ENCODE measurements around the gene AOC2. TPM values are rescaled to one million over a fixed set of nuclear protein-coding genes. Genes with fewer than 3 reads are reported as not detected.
A peak's percentile ranks its signal among the peaks of the same experiment; 100 is the strongest.

AOC2 gene
- total RNA-seq (1 to 10 TPM; 2.1 to 2.6 TPM), polyA plus RNA-seq (ENCODE audit: insufficient read length in 6 of 6) (1 to 10 TPM; 1.7 to 3.1 (median 2.7) TPM)
- long read RNA-seq, donor 1: 0 reads
- long read RNA-seq, donor 2: 0 reads
- long read RNA-seq, donor 3: 0 reads
- long read RNA-seq, donor 4: 0 reads
- long read RNA-seq, donor 5: 0 reads
- long read RNA-seq, donor 6: 0 reads
- long read RNA-seq, donor 7: 0 reads
- long read RNA-seq, donor 8, partial matches to known transcripts: 0 of 2 reads
- long read RNA-seq, donor 8, other reads (novel, unspliced or antisense): 0 of 2 reads
- long read RNA-seq, donor 9: 0 reads
- long read RNA-seq, donor 10: 0 reads
- long read RNA-seq, donor 11: 0 reads
- long read RNA-seq, donor 12: 0 reads

GRCh38 chr17:42844271-42844670 is at the start of gene AOC2:
AOC2 (plus strand) TSS chr17:42844580; CDS start chr17:42844627, 47 bp downstream.
- Histone ChIP-seq H3K27ac (peak within 1 kb of the TSS; percentile 1 to 7), H3K9me3 (no peaks in the 10 kb centered on the region), H3K27me3 (no peaks in the 10 kb centered on the region), H3K36me3 (peaks cover 8 to 67% of the 10 kb centered on the region in 2 donors), H3K4me1 (peaks cover 0 to 61% of the 10 kb centered on the region in 2 donors), H3K4me3 (no peak within 1 kb of the TSS)
- intact Hi-C loops (cut with DNase I): loop anchor here in 1 of 2 donors (10.0 kb wide), 1 partner anchor 91 kb away; no protein-coding TSS in a partner anchor
- no peak for TF ChIP-seq CTCF (IDR thresholded peaks at IDR 0.05)
- ATAC-seq (no peak), DNase-seq (no peak)

GRCh38 chr17:42795061-42795460 is 49.3 kb upstream of the AOC2 start:
- no peaks in the 10 kb centered on the region for H3K9me3 ChIP-seq
- H3K27me3 ChIP-seq: peaks cover 0 to 7% of the 10 kb centered on the region in 2 donors
- no peak for ATAC-seq
- intact Hi-C loops (cut with DNase I): no loop called here
- H3K4me3 ChIP-seq: no peak overlapping the region
- TF ChIP-seq CTCF (IDR thresholded peaks at IDR 0.05): no peak
- H3K36me3 ChIP-seq: peaks cover 0 to 7% of the 10 kb centered on the region in 2 donors
- no peak overlapping the region for H3K27ac ChIP-seq
- DNase-seq: no peak
- H3K4me1 ChIP-seq: peaks cover 13 to 23% of the 10 kb centered on the region in 2 donors

- Histone ChIP-seq H3K9me3 (no peaks in the 10 kb centered on the region), H3K4me1 (peaks cover 13 to 23% of the 10 kb centered on the region in 2 donors), H3K36me3 (peaks cover 0 to 7% of the 10 kb centered on the region in 2 donors), H3K27me3 (peaks cover 0 to 5% of the 10 kb centered on the region in 2 donors), H3K4me3 (no peak overlapping the region), H3K27ac (no peak overlapping the region)
- no peak for TF ChIP-seq CTCF (IDR thresholded peaks at IDR 0.05)
- ATAC-seq: no peak
- DNase-seq: peak in 1 of 4 donors; percentile 45
- intact Hi-C loops (cut with DNase I): no loop called here
Observed at GRCh38 chr17:42795465-42795864, 48.9 kb upstream of the AOC2 start.

GRCh38 chr17:42796066-42796758 is 48.2 kb upstream of the AOC2 start:
- intact Hi-C loops (cut with DNase I): no loop called here
- ATAC-seq: no peak
- H3K9me3 ChIP-seq: no peaks in the 10 kb centered on the region
- no peaks in the 10 kb centered on the region for H3K27me3 ChIP-seq
- H3K4me1 ChIP-seq: peaks cover 13 to 23% of the 10 kb centered on the region in 2 donors
- H3K36me3 ChIP-seq: peaks cover 0 to 7% of the 10 kb centered on the region in 2 donors
- no peak overlapping the region for H3K4me3 ChIP-seq
- peak overlapping the region in 1 of 2 donors; percentile 68 for H3K27ac ChIP-seq
- TF ChIP-seq CTCF (IDR thresholded peaks at IDR 0.05): no peak
- DNase-seq: peak in 1 of 4 donors; percentile 77
